NCI-H1930 (cell line): ENCODE data around the gene SLC24A2.
A peak's percentile ranks its signal among the peaks of the same experiment; 100 is the strongest.
"Not testable (repeated sequence)": the region's sequence is repeated elsewhere in the genome, so short reads cannot be mapped to it uniquely, and the experiment has no call there.

Source experiments
- DNase-seq, 2 experiments: peaks; one replicate each; lab custom pipeline; 2025; lab: John Stamatoyannopoulos, UW

Gene SLC24A2

GRCh38 chr9:19788614-19789271, at the start of gene SLC24A2:
SLC24A2 (minus strand) TSS chr9:19789037.
- DNase-seq = peak in 1 of 2 experiments; percentile 10

GRCh38 chr9:19833331-19833730, 44.5 kb upstream of the SLC24A2 start:
- DNase-seq = not testable (repeated sequence)

- no peak for DNase-seq
Measured at GRCh38 chr9:19830796-19831195, 42.0 kb upstream of the SLC24A2 start.

- DNase-seq = no peak
Measured at GRCh38 chr9:19828576-19829109, 39.8 kb upstream of the SLC24A2 start.

- no peak for DNase-seq
Measured at GRCh38 chr9:19816769-19817168, 27.9 kb upstream of the SLC24A2 start.

- no peak for DNase-seq
Measured at GRCh38 chr9:19812194-19812593, 23.4 kb upstream of the SLC24A2 start.

GRCh38 chr9:19809422-19810269, 20.8 kb upstream of the SLC24A2 start:
- DNase-seq = no peak

GRCh38 chr9:19807182-19807892, 18.5 kb upstream of the SLC24A2 start:
- DNase-seq = no peak

- no peak for DNase-seq
Measured at GRCh38 chr9:19804431-19804830, 15.6 kb upstream of the SLC24A2 start.

- no peak for DNase-seq
Measured at GRCh38 chr9:19800884-19801283, 12.0 kb upstream of the SLC24A2 start.

- no peak for DNase-seq
Measured at GRCh38 chr9:19799784-19800183, 10.9 kb upstream of the SLC24A2 start.

- DNase-seq = peak; percentile 21 to 53
Measured at GRCh38 chr9:19788152-19788551, 685 bp downstream of the SLC24A2 start.

GRCh38 chr9:19787672-19788071, 1.2 kb downstream of the SLC24A2 start:
- DNase-seq = no peak

- no peak for DNase-seq
Measured at GRCh38 chr9:19785230-19785629, 3.6 kb downstream of the SLC24A2 start.

- no peak for DNase-seq
Measured at GRCh38 chr9:19784136-19784535, 4.7 kb downstream of the SLC24A2 start.

- no peak for DNase-seq
Measured at GRCh38 chr9:19783500-19783899, 5.3 kb downstream of the SLC24A2 start.

GRCh38 chr9:19782005-19782404, 6.8 kb downstream of the SLC24A2 start:
- no peak for DNase-seq

GRCh38 chr9:19781240-19781639, 7.6 kb downstream of the SLC24A2 start:
- no peak for DNase-seq

GRCh38 chr9:19771446-19771845, 17.4 kb downstream of the SLC24A2 start:
- DNase-seq = no peak

GRCh38 chr9:19770973-19771372, 17.9 kb downstream of the SLC24A2 start:
- DNase-seq = no peak

- DNase-seq = no peak
Measured at GRCh38 chr9:19769213-19769612, 19.6 kb downstream of the SLC24A2 start.

- DNase-seq = no peak
Measured at GRCh38 chr9:19768798-19769197, 20.0 kb downstream of the SLC24A2 start.
